ENCODE data around the gene CPT2. TPM values are rescaled to one million over a fixed set of nuclear protein-coding genes. Genes with fewer than 3 reads are reported as not detected.
A peak's percentile ranks its signal among the peaks of the same experiment; 100 is the strongest.

Gene CPT2
- total and polyA plus RNA-seq, 2 of the 13 experiments (the other 11 are each of a cell fraction or from before 2014, with no cell fraction given): 12.6 to 14.6 TPM

DNA sequence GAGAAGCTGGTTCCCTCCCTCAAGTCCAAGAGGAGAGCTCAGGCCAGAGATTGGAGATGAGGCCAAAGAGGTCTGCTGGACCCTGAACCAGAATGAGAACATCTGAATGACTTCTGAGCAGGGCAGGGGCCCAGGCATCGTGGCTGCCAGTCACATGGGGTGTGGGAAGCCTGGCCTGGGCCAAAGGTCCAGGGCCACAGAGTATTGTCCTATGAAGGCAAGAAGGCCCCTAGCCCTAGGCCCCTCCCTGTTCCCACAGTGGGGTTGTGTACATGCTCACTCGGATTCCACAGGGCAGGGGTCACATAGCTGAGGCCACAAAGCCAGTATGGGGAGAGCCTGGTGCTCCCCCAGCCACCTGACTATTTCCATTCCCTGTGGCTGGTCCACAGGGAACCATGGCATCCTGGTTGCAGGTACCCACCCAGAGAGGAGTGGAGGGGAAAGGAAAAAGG, 35.7 kb upstream of the CPT2 start (continued):
- TF ChIP-seq, protein P1, sequence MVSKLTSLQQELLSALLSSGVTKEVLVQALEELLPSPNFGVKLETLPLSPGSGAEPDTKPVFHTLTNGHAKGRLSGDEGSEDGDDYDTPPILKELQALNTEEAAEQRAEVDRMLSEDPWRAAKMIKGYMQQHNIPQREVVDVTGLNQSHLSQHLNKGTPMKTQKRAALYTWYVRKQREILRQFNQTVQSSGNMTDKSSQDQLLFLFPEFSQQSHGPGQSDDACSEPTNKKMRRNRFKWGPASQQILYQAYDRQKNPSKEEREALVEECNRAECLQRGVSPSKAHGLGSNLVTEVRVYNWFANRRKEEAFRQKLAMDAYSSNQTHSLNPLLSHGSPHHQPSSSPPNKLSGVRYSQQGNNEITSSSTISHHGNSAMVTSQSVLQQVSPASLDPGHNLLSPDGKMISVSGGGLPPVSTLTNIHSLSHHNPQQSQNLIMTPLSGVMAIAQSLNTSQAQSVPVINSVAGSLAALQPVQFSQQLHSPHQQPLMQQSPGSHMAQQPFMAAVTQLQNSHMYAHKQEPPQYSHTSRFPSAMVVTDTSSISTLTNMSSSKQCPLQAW (CRISPR knock-in tag; IDR thresholded peaks at IDR 0.05): peak; percentile 96
- TF ChIP-seq ZNF768 (CRISPR knock-in tag; IDR thresholded peaks at IDR 0.05): no peak
- TF ChIP-seq ZNF883 (CRISPR knock-in tag; IDR thresholded peaks at IDR 0.05; ENCODE audit: not compliant biosample characterization): peak; percentile 74
- TF ChIP-seq, protein P2, sequence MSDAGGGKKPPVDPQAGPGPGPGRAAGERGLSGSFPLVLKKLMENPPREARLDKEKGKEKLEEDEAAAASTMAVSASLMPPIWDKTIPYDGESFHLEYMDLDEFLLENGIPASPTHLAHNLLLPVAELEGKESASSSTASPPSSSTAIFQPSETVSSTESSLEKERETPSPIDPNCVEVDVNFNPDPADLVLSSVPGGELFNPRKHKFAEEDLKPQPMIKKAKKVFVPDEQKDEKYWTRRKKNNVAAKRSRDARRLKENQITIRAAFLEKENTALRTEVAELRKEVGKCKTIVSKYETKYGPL (CRISPR knock-in tag; IDR thresholded peaks at IDR 0.05): no peak
- peak; percentile 71; the same call in 1 of the 2 replicates for TF ChIP-seq ZNF891 (CRISPR knock-in tag; IDR thresholded peaks at IDR 0.05)
- no peak for TF ChIP-seq HES4 (CRISPR knock-in tag; IDR thresholded peaks at IDR 0.05; ENCODE audit: borderline replicate concordance)
- TF ChIP-seq YY1 (IDR thresholded peaks at IDR 0.05; ENCODE audit: insufficient read depth, insufficient replicate concordance, low read depth, low read length): peak; percentile 64
- no peak for TF ChIP-seq ZNF570 (CRISPR knock-in tag; IDR thresholded peaks at IDR 0.05; ENCODE audit: borderline replicate concordance)
- TF ChIP-seq, protein P3, sequence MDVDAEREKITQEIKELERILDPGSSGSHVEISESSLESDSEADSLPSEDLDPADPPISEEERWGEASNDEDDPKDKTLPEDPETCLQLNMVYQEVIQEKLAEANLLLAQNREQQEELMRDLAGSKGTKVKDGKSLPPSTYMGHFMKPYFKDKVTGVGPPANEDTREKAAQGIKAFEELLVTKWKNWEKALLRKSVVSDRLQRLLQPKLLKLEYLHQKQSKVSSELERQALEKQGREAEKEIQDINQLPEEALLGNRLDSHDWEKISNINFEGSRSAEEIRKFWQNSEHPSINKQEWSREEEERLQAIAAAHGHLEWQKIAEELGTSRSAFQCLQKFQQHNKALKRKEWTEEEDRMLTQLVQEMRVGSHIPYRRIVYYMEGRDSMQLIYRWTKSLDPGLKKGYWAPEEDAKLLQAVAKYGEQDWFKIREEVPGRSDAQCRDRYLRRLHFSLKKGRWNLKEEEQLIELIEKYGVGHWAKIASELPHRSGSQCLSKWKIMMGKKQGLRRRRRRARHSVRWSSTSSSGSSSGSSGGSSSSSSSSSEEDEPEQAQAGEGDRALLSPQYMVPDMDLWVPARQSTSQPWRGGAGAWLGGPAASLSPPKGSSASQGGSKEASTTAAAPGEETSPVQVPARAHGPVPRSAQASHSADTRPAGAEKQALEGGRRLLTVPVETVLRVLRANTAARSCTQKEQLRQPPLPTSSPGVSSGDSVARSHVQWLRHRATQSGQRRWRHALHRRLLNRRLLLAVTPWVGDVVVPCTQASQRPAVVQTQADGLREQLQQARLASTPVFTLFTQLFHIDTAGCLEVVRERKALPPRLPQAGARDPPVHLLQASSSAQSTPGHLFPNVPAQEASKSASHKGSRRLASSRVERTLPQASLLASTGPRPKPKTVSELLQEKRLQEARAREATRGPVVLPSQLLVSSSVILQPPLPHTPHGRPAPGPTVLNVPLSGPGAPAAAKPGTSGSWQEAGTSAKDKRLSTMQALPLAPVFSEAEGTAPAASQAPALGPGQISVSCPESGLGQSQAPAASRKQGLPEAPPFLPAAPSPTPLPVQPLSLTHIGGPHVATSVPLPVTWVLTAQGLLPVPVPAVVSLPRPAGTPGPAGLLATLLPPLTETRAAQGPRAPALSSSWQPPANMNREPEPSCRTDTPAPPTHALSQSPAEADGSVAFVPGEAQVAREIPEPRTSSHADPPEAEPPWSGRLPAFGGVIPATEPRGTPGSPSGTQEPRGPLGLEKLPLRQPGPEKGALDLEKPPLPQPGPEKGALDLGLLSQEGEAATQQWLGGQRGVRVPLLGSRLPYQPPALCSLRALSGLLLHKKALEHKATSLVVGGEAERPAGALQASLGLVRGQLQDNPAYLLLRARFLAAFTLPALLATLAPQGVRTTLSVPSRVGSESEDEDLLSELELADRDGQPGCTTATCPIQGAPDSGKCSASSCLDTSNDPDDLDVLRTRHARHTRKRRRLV (CRISPR knock-in tag; IDR thresholded peaks at IDR 0.05): no peak
- TF ChIP-seq MIXL1 (CRISPR knock-in tag; IDR thresholded peaks at IDR 0.05): peak; percentile 78
- TF ChIP-seq CENPT (CRISPR knock-in tag; IDR thresholded peaks at IDR 0.05; ENCODE audit: low read depth): no peak
- TF ChIP-seq, protein P4, sequence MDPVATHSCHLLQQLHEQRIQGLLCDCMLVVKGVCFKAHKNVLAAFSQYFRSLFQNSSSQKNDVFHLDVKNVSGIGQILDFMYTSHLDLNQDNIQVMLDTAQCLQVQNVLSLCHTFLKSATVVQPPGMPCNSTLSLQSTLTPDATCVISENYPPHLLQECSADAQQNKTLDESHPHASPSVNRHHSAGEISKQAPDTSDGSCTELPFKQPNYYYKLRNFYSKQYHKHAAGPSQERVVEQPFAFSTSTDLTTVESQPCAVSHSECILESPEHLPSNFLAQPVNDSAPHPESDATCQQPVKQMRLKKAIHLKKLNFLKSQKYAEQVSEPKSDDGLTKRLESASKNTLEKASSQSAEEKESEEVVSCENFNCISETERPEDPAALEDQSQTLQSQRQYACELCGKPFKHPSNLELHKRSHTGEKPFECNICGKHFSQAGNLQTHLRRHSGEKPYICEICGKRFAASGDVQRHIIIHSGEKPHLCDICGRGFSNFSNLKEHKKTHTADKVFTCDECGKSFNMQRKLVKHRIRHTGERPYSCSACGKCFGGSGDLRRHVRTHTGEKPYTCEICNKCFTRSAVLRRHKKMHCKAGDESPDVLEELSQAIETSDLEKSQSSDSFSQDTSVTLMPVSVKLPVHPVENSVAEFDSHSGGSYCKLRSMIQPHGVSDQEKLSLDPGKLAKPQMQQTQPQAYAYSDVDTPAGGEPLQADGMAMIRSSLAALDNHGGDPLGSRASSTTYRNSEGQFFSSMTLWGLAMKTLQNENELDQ (CRISPR knock-in tag; IDR thresholded peaks at IDR 0.05; ENCODE audit: borderline replicate concordance): no peak
- no peak for TF ChIP-seq GTF3A (CRISPR knock-in tag; conservative IDR thresholded peaks at IDR 0.05)
- TF ChIP-seq MAZ (IDR thresholded peaks at IDR 0.05; ENCODE audit: borderline replicate concordance, low read depth, low read length): peak; percentile 90
- peak; percentile 93 for TF ChIP-seq MAZ (CRISPR knock-in tag; IDR thresholded peaks at IDR 0.05; ENCODE audit: low read depth)
- peak; percentile 80; the same call in 1 of the 2 replicates for TF ChIP-seq MXD4 (CRISPR knock-in tag; IDR thresholded peaks at IDR 0.05)
- no peak for TF ChIP-seq ZSCAN30 (CRISPR knock-in tag; IDR thresholded peaks at IDR 0.05)
- peak; percentile 99 for TF ChIP-seq GATAD2A (CRISPR knock-in tag; IDR thresholded peaks at IDR 0.05)
- TF ChIP-seq, protein P5, sequence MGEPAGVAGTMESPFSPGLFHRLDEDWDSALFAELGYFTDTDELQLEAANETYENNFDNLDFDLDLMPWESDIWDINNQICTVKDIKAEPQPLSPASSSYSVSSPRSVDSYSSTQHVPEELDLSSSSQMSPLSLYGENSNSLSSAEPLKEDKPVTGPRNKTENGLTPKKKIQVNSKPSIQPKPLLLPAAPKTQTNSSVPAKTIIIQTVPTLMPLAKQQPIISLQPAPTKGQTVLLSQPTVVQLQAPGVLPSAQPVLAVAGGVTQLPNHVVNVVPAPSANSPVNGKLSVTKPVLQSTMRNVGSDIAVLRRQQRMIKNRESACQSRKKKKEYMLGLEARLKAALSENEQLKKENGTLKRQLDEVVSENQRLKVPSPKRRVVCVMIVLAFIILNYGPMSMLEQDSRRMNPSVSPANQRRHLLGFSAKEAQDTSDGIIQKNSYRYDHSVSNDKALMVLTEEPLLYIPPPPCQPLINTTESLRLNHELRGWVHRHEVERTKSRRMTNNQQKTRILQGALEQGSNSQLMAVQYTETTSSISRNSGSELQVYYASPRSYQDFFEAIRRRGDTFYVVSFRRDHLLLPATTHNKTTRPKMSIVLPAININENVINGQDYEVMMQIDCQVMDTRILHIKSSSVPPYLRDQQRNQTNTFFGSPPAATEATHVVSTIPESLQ (CRISPR knock-in tag; conservative IDR thresholded peaks at IDR 0.05): no peak
